ENCODE results near the gene VCP.
"Not testable (repeated sequence)": the region's sequence is repeated elsewhere in the genome, so short reads cannot be mapped to it uniquely, and the experiment has no call there.

VCP gene

DNA sequence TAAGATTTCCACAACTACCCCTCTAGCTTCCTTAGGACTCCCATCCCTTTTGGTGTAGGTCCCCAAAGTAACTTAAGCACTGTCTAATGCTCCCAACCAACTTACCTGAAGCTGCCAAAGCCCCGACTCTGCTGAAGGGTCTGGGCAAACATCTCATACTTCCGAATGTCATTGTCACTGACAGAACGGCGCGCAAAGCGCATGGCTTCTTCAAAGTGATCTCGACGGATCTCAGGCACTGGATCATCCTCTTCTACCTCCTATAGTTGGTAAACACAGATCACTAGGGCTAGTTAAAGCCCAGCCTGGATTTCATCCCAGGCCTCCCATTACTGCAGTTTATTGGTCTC, 15.2 kb downstream of the VCP start:
- DNase-seq: no peak

DNA sequence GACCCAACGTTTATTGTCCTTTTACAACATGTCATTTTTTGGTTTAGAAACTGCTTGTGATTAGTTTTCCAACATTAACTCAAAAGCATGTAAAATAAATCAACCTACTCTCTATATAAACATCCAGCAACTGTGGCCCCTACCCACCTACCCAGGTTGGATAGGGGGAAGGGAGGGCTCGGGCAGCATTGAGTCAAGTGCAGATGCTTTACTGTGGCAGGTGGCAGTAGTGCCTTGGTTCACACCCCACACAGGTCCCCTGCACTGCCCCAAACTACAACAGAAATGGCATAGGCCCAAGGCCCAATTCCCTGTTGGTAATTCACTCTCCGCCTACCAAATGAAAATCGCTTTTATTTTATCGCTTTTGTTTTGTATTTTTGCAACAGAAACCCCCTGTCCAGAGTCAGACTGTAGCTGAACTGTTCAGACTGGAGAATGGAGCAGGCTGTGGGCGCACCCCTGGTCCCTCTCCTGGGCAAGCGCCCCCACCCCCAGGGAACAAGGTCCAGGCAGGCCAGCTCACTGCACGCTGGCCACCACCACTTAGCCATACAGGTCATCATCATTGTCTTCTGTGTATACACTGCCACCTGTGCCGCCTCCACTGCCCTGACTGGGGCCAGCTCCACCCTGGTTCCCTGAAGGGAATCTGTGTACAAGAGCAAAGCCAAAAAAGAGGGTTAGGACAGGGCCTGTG, 15.7 kb downstream of the VCP start:
- DNase-seq: no peak

DNA sequence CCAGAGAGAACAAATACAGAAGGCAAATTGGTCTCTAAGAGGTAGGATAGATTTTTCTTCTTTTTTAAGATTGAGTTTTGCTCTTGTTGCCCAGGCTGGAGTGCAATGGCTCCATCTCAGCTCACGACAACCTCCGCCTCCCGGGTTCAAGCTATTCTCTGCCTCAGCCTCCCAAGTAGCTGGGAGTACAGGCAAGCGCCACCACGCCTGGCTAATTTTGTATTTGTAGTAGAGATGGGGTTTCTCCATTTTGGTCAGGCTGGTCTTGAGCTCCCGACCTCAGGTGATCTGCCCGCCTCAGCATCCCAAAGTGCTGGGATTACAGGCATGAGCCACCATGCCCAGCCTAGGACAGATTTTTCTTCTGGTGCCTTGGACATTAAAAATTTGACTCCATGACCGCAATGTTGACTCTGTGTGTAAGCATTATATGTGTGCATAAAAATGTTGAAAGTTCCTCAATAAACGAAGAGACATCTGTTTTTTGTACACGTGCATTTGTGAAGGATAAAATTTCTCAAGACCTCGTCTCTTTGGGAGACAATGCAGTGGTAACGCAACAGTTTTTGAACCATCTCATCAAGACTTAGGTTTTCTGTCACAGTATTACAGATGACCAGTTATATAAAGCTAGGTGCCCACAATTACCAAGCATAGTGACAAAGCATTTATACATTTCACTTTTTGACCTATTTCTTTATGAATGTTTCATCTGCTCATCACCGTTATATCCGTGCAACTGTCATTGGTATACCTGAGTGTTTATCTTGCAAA, 17.4 kb downstream of the VCP start:
- no peak for DNase-seq

- no peak for DNase-seq
Observed at GRCh38 chr9:35054185-35054835, 18.1 kb downstream of the VCP start.

DNA sequence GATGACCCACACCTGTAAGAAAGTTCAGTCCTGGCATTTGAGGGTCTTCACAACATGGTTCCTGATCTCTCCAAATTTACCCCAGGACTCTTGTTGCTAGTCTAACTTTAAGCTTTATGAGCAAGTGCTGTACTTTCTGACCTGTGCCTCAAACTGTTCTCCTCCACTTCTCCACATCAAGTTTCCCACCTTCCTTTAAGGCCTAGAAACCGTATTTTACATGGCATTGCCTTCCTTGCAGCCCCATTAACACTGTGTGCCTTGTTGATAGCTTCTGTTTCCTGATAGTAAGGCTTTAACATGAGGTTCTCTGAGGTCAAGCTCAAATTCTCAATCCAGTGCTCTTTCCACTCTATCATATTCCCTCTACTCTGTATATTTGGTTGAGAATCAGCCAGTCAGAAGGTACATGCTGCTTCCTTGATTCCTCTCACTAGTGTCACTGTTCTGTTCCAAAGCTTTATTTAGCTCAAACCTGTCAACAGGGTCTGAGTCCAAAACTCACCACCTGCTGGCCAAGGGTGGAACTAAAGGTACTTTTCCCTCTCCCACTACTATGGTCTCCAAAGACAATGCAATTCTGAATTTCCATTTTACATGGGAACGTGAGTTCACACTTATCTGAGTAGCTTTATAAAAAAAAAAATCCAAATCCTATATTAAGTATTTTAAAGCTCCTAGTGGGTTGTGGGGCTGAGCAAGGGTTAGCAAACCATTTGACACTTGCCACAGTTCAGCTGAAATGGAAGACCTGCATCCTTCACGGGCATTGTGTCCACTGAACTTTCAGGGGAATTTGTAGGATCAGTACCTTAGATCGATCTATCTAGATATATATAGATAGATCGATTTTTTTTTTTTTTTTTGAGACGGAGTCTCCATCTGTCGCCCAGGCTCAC, 21.1 kb downstream of the VCP start:
- DNase-seq: peak; percentile 18 to 56

GRCh38 chr9:35048511-35048910, 23.9 kb downstream of the VCP start:
- DNase-seq: no peak

- DNase-seq: no peak
Observed at GRCh38 chr9:35044071-35044470, 28.4 kb downstream of the VCP start.

GRCh38 chr9:35042891-35043545, 29.4 kb downstream of the VCP start:
- DNase-seq: no peak

DNA sequence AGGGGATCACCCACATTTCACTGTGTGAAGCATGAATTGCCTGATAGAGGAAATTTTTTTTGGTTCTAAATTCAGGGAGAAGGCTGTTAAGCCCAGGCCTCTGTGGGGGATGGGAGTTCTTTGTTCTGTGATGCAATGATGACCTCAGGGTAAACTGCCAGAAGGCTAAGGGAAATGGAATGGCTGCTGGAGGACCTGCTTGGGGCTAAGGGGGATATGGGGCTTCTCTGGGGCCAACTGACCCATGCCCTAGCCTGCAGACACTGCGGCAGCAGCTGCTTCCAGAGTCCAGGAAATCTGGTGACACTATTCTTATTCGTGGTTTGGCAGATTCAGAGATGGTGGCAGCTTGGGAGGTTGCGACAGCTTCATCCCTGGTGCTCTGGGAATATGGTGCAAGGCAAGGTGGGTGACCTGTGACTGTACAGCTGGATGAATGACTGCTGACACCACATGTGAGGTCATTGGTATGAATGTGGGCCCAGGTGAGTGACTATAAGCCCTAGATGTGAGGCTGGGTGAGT, 30.3 kb downstream of the VCP start:
- no peak for DNase-seq

DNA sequence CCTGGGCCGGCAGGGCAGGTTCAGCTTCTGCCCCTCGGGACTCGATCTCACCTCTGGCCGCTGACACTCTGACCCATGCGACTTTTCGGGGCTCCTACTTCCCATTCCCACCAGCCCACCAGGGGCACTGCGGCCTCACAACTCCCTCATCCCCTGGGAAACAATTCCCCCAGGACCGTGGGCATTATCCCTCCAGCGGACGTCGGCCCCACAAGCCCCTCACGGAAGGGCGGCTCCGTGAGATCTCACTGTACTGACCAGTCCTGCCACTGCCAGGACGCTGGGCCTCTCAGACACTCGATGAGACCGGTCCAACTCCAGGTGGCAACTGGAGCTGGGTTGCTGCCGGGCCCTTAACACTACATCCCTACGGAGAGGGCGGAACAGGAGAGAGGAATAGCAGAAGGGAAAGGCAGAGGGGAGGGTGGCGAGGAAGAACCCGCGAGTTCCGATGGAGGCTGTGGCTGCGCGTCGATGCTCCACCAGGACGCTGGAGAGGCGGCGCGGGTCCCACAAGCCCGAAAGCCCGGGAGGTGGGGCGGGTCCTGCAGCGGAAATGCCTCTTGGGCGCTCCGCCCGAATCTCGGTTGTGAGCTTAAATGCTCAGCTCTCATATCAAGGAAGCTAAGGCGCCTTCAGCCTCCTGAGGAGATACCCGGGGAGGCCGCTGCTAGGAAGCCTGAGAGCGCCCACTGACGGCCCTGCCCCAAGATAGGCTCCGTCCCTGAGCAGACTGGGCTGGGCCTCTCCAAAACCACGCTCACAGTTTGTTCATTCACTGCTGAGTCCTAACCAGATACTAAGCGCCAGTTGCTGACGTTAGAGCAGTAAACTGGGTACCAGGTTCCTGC, 36.3 kb downstream of the VCP start:
- DNase-seq: peak; percentile 17 to 39

GRCh38 chr9:35033101-35033500, 39.3 kb downstream of the VCP start:
- no peak for DNase-seq

- no peak for DNase-seq
Observed at GRCh38 chr9:35029852-35030251, 42.6 kb downstream of the VCP start.

DNA sequence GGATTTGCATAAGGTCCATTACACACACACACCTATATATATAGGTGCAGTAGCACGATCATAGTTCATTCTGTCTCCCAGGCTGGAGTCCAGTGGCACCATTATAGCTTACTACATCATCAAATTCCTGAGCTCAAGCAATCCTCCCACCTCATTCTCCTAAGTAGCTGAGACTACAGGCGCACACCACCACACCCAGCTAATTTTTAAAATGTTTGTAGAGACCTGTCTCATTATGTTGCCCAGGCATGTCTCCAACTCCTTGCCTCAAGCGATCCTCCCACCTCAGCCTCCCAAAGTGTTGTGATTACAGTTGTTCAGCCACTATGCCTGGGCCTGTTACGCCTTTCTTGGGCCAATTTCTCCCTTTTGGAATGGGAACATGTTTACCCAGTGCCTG, 43.2 kb downstream of the VCP start:
- DNase-seq: no peak

DNA sequence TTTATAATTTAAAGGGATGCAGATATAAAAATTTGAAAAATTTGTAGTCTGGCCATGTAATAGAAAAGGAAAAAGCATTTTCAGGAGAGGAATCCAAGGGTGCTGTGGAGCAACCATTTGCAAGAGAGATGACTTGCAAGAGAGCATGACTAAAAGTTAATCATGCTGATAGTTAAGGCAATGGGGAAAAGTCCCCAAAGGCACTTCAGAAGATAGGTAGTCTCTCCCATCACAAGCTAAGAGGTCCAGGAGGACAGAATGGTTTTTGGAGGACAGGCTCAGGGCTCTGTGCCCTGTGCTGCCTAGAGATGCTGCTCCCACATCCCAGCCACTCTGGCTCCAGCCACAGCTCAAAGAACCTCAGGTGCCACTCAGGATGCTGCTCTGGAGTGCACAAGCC, 44.1 kb downstream of the VCP start:
- DNase-seq: no peak

DNA sequence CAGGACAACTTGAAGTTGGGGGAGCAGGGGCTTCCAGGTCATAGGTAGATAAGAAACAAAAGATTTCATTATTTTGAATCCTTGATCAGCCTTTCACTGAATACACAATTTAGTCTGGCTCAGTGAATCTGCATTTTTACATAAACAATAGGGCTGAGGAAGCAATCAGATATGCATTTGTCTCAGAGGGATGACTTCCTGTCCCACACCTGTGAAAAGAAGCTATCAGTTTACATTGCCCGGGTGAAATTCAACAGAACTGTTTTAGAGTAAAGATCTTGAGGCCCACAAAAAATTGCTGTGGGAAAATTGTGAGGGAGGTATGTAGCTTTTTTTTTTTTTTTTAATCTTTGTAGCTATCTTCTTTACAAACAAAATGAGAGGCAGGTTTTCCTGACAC, 44.6 kb downstream of the VCP start:
- DNase-seq: no peak

DNA sequence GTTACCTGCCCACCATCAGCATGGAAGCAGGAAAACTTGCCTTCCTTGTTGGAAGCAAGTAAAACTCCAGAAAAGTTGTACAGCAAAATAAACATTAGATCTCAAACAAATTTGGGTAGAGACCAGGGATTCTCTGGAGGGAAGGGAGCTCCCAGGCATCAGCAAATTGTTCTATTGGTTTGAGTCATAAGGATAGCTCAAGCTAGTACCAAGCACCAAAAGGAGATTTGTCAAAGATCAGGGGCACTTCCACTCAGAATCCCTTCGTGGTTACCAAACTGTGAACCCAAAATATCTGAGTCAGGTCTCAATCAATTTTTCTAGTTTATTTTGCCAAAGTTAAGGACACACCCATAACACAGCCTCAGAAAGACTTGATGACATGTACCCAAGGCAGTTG, 45.1 kb downstream of the VCP start:
- no peak for DNase-seq

DNA sequence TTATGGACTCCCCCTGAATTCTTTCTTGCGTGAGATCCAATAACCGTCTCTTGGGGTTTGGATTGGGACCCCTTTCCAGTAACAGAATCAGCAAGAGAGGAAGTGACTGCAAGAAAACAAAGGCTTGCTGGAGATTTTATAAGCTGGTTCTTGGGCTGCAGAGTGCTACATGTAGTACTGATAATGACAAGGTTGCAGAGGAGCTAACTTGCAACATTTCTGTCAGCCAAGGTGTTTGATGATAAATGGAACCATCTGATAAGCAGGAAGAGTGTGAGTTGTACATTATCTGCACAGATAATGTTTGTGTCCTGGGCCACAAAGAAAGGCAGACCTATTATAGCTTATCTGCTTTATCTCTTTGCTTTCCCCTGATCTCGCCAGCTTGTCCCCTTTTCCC, 45.8 kb downstream of the VCP start:
- no peak for DNase-seq

GRCh38 chr9:35023443-35023842, 49.0 kb downstream of the VCP start:
- not testable (repeated sequence) for DNase-seq

DNA sequence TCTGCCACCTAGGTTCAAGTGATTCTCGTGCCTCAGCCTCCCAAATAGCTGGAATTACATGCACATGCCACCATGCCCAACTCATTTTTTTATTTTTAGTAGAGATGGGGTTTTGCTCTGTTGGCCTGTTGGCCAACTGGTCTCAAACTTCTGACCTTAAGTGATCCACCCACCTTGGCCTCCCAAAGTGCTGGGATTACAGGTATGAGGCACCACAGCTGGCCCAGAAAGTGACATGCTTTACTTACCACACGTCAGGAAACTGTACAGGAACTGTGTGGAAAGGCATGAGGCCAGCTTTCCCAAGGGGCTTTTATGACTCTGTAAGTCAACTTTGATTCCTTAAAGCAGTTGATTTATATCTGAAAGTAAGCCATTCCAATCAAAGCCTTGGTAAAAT, 57.9 kb downstream of the VCP start:
- no peak for DNase-seq

DNA sequence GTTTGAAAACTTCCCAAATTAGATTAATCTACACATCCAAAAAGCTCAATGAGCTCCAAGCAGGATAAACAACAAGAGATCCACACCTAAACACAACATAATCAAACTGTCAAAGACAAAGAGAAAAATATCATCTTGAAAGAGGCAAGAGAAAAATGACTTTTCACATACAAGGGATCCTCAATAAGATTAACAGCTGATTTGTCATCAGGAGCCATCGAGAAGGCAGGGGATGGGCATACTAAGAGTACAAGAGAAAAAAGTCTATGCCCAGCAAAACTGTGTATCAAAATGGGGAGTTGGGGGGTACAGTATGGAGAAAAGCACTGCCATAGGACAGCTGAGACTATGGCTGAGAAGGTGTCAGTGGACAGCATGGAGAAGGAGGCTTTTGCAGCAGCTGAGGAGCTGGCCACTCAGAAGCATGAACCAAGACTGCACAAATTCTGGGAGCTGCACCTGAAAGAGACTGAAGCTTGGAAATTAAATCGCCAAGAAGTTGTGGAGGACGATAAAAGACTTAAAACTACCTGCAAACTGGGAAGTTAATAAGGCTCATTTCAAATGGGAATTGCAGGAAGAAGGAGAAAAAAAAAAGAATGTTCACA, 62.0 kb downstream of the VCP start:
- DNase-seq: no peak
